Measurements from ENCODE around the gene PHKB.

The PHKB gene

GRCh38 chr16:47664653-47665325 lies 203.7 kb downstream of the PHKB start:
- no peak for TF ChIP-seq GABPA (IDR thresholded peaks at IDR 0.05; ENCODE audit: low read depth)
- no peak for TF ChIP-seq POLR2AphosphoS5 (IDR thresholded peaks at IDR 0.05; ENCODE audit: low read depth)
- TF ChIP-seq REST (IDR thresholded peaks at IDR 0.05; ENCODE audit: insufficient replicate concordance, low read depth): no peak
- TF ChIP-seq SPI1 (IDR thresholded peaks at IDR 0.05; ENCODE audit: borderline replicate concordance, low read depth): no peak
- no peak for TF ChIP-seq CTCF (IDR thresholded peaks at IDR 0.05; ENCODE audit: insufficient read depth, low read length)
- Histone ChIP-seq H3K4me3 (replicated peaks; ENCODE audit: insufficient read depth, low read length) (no peak overlapping the region), H3K27me3 (ENCODE audit: insufficient read depth, poor library complexity, severe bottlenecking) (no peaks in the 10 kb centered on the region), H3K27ac (replicated peaks) (no peak overlapping the region)
- no peak for DNase-seq (ENCODE audit: low read depth in 1 of 2, low spot score in 1 of 2)

DNA sequence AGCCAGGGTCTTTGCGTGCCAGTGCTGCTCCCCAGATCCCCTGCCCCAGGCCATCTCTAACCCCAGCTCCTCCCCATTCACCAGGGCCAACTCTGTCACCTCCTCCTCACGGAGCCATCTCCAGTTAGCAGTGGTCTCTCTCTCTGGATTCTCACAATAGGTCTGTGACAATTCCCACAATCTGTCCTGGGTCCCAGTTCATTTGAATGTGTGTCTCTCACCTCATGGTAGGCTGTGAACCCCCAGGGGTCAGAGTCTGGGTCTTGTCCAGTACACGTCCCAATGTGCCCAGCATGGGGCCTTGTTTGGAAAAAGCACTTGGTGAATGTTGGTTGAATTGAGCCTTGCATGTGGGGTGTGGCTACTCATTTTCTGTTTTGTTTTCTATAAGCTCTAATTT lies 205.3 kb downstream of the PHKB start:
- TF ChIP-seq REST (IDR thresholded peaks at IDR 0.05; ENCODE audit: insufficient replicate concordance, low read depth) (no peak), SPI1 (IDR thresholded peaks at IDR 0.05; ENCODE audit: borderline replicate concordance, low read depth) (no peak), CTCF (IDR thresholded peaks at IDR 0.05; ENCODE audit: insufficient read depth, low read length) (no peak), POLR2AphosphoS5 (IDR thresholded peaks at IDR 0.05; ENCODE audit: low read depth) (no peak), GABPA (IDR thresholded peaks at IDR 0.05; ENCODE audit: low read depth) (no peak)
- Histone ChIP-seq H3K27me3 (ENCODE audit: insufficient read depth, poor library complexity, severe bottlenecking) (no peaks in the 10 kb centered on the region), H3K27ac (replicated peaks) (no peak overlapping the region), H3K4me3 (replicated peaks; ENCODE audit: insufficient read depth, low read length) (no peak overlapping the region)
- DNase-seq (ENCODE audit: low read depth in 1 of 2, low spot score in 1 of 2): no peak

DNA sequence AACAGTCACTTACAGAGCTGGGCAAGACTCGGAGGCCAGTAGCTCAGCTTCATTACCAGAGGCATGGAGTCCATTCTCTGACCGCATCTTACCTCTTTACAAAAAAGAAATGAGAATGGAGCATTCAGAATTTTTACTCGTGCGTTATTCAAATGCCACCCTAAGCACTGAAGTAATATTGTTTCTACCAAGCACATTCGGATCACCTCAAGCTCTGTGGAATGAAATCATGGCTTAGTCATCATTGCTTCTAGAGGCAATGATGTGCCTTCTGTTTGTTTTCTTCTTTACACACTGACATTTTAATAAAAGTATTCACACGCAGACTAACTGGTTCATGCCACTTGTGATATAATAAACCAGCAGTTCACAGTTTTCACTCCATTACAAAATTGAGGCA lies 206.8 kb downstream of the PHKB start:
- H3K27ac ChIP-seq (replicated peaks): no peak overlapping the region
- no peak overlapping the region for H3K4me3 ChIP-seq (replicated peaks; ENCODE audit: insufficient read depth, low read length)
- no peak for DNase-seq (ENCODE audit: low read depth in 1 of 2, low spot score in 1 of 2)
- TF ChIP-seq GABPA (IDR thresholded peaks at IDR 0.05; ENCODE audit: low read depth) (no peak), REST (IDR thresholded peaks at IDR 0.05; ENCODE audit: insufficient replicate concordance, low read depth) (no peak), POLR2AphosphoS5 (IDR thresholded peaks at IDR 0.05; ENCODE audit: low read depth) (no peak), SPI1 (IDR thresholded peaks at IDR 0.05; ENCODE audit: borderline replicate concordance, low read depth) (no peak), CTCF (IDR thresholded peaks at IDR 0.05; ENCODE audit: insufficient read depth, low read length) (no peak)
- no peaks in the 10 kb centered on the region for H3K27me3 ChIP-seq (ENCODE audit: insufficient read depth, poor library complexity, severe bottlenecking)
